Measurements from ENCODE around the gene TRIP4.

DNA sequence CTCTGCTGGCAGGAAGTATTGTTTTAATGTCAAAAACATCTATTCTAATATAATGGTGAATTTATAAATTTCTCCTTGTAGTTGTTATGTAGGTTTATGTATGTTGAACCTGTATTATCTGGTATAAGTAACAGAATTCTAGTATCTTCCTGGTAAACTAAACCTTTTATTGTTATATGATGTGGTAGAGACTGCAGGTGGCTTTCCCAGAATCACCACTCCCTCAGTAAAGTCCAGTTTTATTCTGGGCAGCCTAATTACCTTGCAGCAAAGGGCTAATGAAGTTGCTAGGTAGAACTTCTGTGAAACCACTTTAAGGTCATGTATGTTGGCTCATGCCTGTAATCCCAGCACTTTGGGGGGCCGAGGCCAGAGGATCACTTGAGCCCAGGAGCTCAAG, 47.3 kb upstream of the TRIP4 start:
- TF ChIP-seq ZFX (IDR thresholded peaks at IDR 0.05) (no peak), POLR2AphosphoS5 (IDR thresholded peaks at IDR 0.05; ENCODE audit: low read depth, low read length) (no peak), POLR2A (IDR thresholded peaks at IDR 0.05; ENCODE audit: borderline replicate concordance, extremely low read depth, insufficient read depth, insufficient read length) (no peak)
- TF ChIP-seq, protein P1, sequence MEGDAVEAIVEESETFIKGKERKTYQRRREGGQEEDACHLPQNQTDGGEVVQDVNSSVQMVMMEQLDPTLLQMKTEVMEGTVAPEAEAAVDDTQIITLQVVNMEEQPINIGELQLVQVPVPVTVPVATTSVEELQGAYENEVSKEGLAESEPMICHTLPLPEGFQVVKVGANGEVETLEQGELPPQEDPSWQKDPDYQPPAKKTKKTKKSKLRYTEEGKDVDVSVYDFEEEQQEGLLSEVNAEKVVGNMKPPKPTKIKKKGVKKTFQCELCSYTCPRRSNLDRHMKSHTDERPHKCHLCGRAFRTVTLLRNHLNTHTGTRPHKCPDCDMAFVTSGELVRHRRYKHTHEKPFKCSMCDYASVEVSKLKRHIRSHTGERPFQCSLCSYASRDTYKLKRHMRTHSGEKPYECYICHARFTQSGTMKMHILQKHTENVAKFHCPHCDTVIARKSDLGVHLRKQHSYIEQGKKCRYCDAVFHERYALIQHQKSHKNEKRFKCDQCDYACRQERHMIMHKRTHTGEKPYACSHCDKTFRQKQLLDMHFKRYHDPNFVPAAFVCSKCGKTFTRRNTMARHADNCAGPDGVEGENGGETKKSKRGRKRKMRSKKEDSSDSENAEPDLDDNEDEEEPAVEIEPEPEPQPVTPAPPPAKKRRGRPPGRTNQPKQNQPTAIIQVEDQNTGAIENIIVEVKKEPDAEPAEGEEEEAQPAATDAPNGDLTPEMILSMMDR (IDR thresholded peaks at IDR 0.05 in 2 of 3, conservative IDR thresholded peaks at IDR 0.05 in 1 of 3; ENCODE audit: borderline replicate concordance in 1 of 3, insufficient read depth in 1 of 3, low read depth in 2 of 3, low read length in 2 of 3): no peak

Measured in HCT116 (cell line).